CD4-positive, alpha-beta T cell treated with Interleukin-6 for 4 hours (primary cell): ENCODE measurements around the gene LMF1.

ENCODE experiments used
- DNase-seq: peaks from one replicate; pipeline ENCODE4 v3.0.0-alpha.2; 2020; ENCODE audit warnings: mixed read lengths

Gene LMF1

GRCh38 chr16:970766-971581, at the start of gene LMF1:
Gene LMF1, minus strand, starts transcription at chr16:970984. Its CDS starts 4 bp downstream, at chr16:970980.
- peak; percentile 97 for DNase-seq

- no peak for DNase-seq
These were observed 49.3 kb upstream of the LMF1 start for GRCh38 chr16:1020091-1020399.

DNA sequence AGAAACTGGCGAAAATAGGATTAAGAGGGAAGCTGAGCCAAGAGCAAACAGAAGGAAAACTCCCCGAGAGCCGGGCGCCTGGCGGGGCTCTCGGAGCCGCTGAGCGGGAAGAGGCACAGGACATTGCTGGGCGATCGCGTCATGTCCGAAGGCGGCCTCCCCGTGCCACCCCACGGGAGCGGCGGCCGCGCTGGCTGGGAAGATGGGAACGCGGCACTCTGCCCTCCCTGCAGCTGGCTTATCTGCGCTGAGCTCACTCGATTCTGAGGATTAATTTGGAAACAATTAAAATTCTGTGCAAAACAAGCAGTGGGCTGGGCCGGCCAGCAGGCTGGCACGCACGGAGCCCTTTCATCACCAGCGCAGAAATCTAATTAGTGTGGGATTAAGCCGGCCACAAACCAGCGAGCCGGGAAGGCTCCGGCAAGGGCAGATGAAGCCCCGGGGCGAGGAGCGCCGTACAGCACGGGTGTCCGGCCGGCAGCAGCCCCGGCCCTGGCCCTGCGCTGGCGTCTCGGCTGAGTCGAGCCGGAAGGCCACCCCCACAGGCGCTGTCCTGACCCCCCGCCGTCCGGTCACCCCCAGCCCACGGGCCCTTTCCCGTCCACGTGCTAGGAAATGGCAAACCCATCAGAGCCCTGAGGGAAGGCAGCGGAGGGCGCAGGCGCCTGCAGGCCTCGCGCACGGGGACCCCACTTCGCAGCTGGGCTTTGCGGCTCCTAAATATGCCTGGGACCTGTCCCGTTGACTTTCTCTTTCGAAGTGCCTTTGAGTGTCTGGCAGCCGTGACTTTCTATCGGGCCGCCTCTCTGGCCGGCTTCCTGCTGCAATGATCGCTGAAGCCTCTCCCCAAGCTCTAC, 48.7 kb upstream of the LMF1 start:
- DNase-seq, result no peak

DNA sequence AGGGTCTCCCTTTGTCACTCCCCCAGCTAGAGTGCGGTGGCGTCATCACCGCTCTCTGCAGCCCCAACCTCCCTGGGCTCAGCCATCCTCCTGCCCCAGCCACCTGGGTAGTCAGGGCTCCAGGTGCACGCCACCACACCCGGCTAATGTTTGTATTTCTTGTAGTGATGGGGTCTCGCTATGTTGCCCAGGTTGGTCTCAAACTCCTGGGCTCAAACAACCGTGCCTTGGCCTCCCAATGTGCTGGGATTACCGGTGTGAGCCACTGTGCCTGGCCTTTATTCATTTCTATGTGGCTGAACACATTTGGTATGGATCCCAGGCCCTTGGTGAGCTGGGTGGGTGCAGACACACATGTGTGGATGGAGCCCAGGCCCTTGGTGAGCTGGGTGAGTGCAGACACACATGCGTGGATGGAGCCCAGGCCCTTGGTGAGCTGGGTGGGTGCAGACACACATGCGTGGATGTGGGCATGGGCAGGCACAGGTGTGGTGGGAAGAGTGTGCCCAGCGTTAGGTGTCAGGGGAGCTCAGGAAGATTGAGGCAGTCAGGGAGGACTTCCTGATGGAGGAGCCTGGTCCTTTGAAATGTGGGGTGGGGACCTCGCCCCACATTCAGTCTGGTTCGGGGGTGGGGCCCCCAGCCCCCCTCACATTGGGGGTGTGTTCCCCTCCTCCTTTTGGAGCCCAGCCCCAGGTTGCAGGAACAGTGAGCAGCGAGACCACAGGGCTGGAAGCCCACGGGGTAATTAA, 47.8 kb upstream of the LMF1 start:
- no peak for DNase-seq

DNA sequence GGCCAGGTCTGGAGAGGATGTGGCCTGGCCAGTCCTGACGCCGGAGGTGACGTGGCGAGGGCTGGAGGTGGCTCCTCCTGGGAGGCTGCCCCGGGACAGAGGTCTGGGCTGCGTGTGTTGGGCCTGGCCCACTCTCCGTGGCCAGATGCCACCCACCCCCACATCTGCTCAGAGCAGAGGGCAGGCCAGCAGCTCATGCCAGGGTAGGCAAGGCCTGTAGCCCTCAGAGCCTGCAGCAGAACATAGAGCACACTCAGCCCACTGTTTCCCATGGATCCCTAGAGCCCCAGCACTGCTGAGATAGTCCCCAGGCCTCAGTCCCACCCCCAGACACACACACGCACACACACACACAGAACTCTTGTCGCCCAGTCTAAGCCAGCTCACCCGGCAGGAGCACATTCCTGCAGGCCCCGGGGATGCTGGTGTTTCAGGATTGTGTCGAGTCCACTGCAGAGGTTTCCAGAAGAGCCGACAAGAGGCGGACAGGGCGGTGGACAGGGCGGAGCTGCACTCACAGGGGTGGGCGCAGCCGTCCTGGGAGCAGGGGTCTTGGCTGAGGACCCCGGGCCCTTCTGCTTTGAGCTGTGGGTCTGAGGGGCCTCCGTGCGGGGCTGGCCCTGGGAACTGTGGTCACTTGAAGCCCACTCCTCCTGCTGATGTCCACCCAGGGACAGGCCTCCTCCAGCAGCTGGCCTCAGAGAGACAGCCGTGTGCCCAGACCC, 44.1 kb upstream of the LMF1 start:
- no peak for DNase-seq

DNA sequence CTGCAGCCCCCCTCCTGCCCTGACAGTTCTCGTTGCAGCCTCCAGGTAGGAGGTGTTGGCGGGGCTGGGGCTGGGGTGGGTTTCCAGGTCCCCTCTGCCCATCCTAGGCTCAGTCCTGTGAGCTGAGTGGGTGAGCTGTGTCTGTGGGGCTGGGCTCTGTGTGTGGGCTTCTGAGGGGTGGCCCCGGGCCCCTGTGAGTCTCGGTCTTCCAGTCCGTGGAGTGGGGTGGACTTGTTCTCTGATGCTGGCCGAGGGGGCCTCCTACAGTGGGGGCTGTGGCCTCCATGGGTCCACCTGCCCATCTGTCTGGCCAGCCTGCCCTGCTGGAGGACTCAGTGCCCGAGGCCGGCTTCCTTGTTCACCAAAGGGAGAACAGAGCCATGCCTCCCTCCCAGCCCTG, 43.4 kb upstream of the LMF1 start:
- DNase-seq, result no peak

GRCh38 chr16:1013593-1013900, 42.8 kb upstream of the LMF1 start:
- no peak for DNase-seq

GRCh38 chr16:1012722-1013592, 42.2 kb upstream of the LMF1 start:
- DNase-seq, result no peak

GRCh38 chr16:1012135-1012534, 41.4 kb upstream of the LMF1 start:
- no peak for DNase-seq

DNA sequence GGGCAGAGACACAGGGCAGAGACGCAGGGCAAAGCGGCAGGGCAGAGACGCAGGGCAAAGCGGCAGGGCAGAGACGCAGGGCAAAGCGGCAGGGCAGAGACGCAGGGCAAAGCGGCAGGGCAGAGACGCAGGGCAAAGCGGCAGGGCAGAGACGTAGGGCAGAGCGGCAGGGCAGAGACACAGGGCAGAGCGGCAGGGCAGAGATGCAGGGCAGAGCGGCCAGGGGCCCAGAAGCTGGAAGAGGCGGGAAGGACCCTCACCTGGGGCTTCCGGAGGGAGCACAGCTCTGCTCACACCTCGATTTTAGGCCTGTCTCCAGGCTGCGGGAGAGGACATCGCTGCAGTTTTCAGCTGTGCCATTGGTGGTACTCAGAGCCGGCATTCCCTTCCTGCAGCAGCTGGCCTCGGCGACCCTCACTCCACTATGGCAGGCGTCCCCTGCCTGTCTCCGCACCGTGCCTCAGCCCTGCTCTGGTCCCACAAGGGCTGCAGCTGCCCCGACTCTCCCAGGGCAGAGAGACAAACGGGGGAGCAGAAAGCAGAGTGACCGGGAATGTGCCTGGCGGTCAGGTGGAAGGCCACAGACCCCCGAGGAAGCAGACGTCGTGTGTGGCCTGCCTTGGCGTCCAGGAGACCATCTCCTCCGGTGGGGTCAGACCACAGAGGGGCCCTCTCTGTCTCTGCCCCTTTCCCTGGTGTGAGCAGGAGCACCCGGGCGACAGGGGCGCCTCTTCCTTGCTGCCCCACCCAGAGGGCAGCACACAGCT, 40.7 kb upstream of the LMF1 start:
- DNase-seq, result no peak

DNA sequence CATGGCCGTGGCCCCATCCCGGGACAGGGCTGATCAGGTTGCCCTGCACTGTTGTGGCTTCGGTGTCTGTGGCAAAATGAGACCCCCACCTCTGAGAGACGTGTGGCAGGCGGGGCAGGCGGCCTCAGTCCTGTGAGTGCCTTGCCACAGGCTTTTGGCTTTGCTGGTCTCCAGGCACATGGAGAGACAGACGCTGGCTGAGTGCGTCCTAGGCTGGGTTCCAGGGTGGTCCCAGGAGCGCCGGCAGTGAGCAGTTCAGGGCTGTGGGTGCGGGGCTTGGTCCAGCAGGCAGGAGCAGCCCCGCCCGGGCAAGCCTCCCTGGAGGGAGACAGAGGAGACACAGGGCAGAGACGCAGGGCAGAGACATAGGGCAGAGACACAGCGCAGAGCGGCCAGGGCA, 40.0 kb upstream of the LMF1 start:
- DNase-seq, result no peak

DNA sequence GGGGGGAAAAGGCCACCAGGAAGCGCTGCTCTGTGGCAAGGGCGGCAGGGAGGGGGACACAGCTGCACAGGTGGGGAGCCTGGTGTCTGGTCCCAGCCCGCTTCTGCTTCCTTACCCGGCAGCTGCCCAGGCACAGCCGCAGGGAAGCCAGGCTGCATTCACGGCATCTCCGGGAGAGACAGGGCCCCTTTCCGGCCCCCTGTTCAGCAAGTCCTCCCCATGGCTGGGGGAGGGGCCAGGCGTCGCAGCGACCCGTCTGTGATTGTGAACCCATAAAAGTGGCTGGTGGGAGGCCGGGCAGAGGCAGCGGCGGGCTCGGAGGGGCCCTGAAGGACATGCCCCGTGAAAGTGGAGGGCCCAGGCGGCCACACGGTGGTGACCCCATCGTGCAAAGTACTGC, 39.5 kb upstream of the LMF1 start:
- peak; percentile 28 for DNase-seq

GRCh38 chr16:1009358-1010150, 38.8 kb upstream of the LMF1 start:
- peak; percentile 34 for DNase-seq

DNA sequence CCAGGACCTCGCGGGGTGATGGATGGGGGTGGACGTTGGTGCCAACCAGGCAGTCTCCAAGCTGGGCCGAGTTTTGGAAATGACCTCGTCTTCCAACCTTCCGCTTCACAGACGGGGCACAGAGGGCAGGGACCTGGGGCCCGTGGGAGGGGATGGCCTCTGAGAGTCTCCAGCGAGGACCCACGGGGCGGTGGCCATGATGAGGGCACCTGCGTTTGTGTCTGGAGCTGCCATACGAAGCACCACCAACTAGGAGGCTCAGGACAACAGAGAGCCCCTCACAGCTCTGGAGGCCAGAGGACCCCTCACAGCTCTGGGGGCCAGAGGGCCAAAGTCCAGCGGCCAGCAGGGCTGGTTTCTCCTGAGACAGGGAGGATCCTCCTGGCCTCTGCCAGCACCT, 37.3 kb upstream of the LMF1 start:
- DNase-seq, result no peak

GRCh38 chr16:1007284-1007850, 36.6 kb upstream of the LMF1 start:
- DNase-seq, result no peak

DNA sequence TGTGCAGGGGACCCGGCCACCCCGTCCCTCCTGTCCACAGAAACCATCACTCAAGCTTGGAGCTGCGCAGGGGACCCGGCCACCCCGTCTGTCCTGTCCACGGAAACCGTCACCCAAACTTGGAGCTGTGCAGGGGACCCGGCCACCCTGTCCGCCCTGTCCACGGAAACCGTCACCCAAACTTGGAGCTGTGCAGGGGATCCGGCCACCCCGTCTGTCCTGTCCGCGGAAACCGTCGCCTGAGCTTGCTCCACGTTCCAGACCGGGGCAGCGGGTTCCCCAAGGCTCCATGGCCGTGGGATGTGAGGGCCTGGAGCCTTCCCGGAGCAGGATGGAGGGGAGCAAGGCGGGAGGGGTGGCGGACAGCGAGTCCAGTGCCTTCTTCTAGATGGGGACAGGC, 36.0 kb upstream of the LMF1 start:
- no peak for DNase-seq

DNA sequence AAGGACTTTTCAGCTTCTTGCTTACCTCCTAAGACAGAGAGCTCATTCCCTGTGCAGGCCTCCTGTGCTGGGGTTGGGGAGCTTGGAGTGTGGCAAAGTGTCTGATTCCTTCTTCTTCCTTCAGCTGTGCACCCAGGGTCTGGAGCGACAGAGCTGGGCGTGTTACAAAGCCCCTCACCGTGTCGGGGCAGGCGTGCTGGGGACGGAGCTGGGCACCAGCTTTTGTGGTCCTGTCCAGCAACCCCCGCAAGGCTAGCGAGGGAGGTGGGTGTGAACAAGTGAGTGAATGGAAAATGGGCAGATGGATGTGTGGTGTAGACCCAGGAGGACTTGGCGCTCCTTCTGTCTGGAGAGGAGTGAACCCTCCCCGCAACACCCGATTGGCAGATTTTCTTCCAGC, 34.5 kb upstream of the LMF1 start:
- no peak for DNase-seq

GRCh38 chr16:1003391-1004347, 32.9 kb upstream of the LMF1 start:
- peak; percentile 73 for DNase-seq
